Inflammatory macrophage treated with lipopolysaccharide for 4 hours (primary cell): Measurements from ENCODE around the gene HSPBAP1.
A peak's percentile ranks its signal among the peaks of the same experiment; 100 is the strongest.
"Not testable (repeated sequence)": the region's sequence is repeated elsewhere in the genome, so short reads cannot be mapped to it uniquely, and the experiment has no call there.

Source experiments
- DNase-seq: peaks from one replicate; pipeline ENCODE4 v3.0.0-alpha.2; 2020

The HSPBAP1 gene

GRCh38 chr3:122784436-122784835 lies 9.2 kb downstream of the HSPBAP1 start:
- DNase-seq, result no peak

GRCh38 chr3:122782804-122783203 lies 10.8 kb downstream of the HSPBAP1 start:
- no peak for DNase-seq

- DNase-seq, result no peak
Measured at GRCh38 chr3:122777563-122777962, 16.1 kb downstream of the HSPBAP1 start.

GRCh38 chr3:122776675-122777468 lies 16.8 kb downstream of the HSPBAP1 start:
- no peak for DNase-seq

- peak; percentile 80 for DNase-seq
Measured at GRCh38 chr3:122774564-122774963, 19.1 kb downstream of the HSPBAP1 start.

GRCh38 chr3:122773944-122774509 lies 19.6 kb downstream of the HSPBAP1 start:
- DNase-seq, result peak; percentile 76

GRCh38 chr3:122772827-122773226 lies 20.8 kb downstream of the HSPBAP1 start:
- no peak for DNase-seq

GRCh38 chr3:122770521-122771202 lies 23.0 kb downstream of the HSPBAP1 start:
- DNase-seq, result peak; percentile 81

- peak; percentile 90 for DNase-seq
Measured at GRCh38 chr3:122767540-122768372, 25.9 kb downstream of the HSPBAP1 start.

- DNase-seq, result no peak
Measured at GRCh38 chr3:122766430-122766829, 27.2 kb downstream of the HSPBAP1 start.

GRCh38 chr3:122760453-122761271 lies 33.0 kb downstream of the HSPBAP1 start:
- DNase-seq, result peak; percentile 16

GRCh38 chr3:122758877-122759560 lies 34.6 kb downstream of the HSPBAP1 start:
- peak; percentile 82 for DNase-seq

- DNase-seq, result no peak
Measured at GRCh38 chr3:122755491-122755890, 38.1 kb downstream of the HSPBAP1 start.

- DNase-seq, result peak; percentile 63
Measured at GRCh38 chr3:122754929-122755328, 38.7 kb downstream of the HSPBAP1 start.

- no peak for DNase-seq
Measured at GRCh38 chr3:122748347-122748746, 45.3 kb downstream of the HSPBAP1 start.

GRCh38 chr3:122747295-122747694 lies 46.3 kb downstream of the HSPBAP1 start:
- not testable (repeated sequence) for DNase-seq

GRCh38 chr3:122745369-122746021 lies 48.1 kb downstream of the HSPBAP1 start:
- DNase-seq, result peak; percentile 93

- DNase-seq, result no peak
Measured at GRCh38 chr3:122743581-122744120, 50.0 kb downstream of the HSPBAP1 start.

GRCh38 chr3:122742234-122742633 lies 51.4 kb downstream of the HSPBAP1 start:
- DNase-seq, result no peak

GRCh38 chr3:122739172-122739571 lies 54.5 kb downstream of the HSPBAP1 start:
- no peak for DNase-seq
